SU-DHL-6 (cell line): ENCODE measurements around the gene CBFA2T2.

Experiments
- H2AFZ ChIP-seq: fragments of 200-600 bp; sonication (generic); 2 replicates; pipeline ENCODE4 v1.6.1; 2014; ENCODE audit warnings: low read depth, mild to moderate bottlenecking, moderate library complexity, mixed read lengths, antibody characterized with exemption, low read length; ENCODE audit not compliant: severe bottlenecking
- H3F3A ChIP-seq: fragments of 200-600 bp; shearing (Covaris generic); 2 replicates; pipeline ENCODE4 v1.6.0; 2016; ENCODE audit warnings: antibody characterized with exemption, mild to moderate bottlenecking; ENCODE audit not compliant: insufficient read depth
- H3K27ac ChIP-seq: fragments of 200-600 bp; sonication (generic); 2 replicates; pipeline ENCODE4 v1.5.1; 2016; ENCODE audit warnings: low read depth, mild to moderate bottlenecking, low read length, moderate library complexity, mixed read lengths
- H3K27me3 ChIP-seq: fragments of 200-600 bp; sonication (generic), shearing (Covaris generic); 2 replicates; pipeline ENCODE4 v1.6.0; 2014; ENCODE audit warnings: mild to moderate bottlenecking, low read length
- H3K36me3 ChIP-seq: fragments of 200-600 bp; sonication (generic); 2 replicates; pipeline ENCODE4 v1.6.1; 2014; ENCODE audit warnings: mild to moderate bottlenecking, low read length, mixed read lengths
- H3K4me2 ChIP-seq: fragments of 300-600, 200-600 bp; shearing (Covaris generic), sonication (generic); 2 replicates; pipeline ENCODE4 v1.6.0; 2014; ENCODE audit warnings: low read length, low read depth, mild to moderate bottlenecking; ENCODE audit not compliant: poor library complexity, severe bottlenecking
- H3K4me3 ChIP-seq: fragments of 200-600 bp; sonication (generic); 2 replicates; pipeline ENCODE4 v1.5.1; 2014; ENCODE audit warnings: antibody characterized with exemption, low read length, mild to moderate bottlenecking, mixed read lengths; ENCODE audit not compliant: insufficient read depth, poor library complexity, severe bottlenecking
- H3K79me2 ChIP-seq: fragments of 200-600 bp; sonication (generic); 2 replicates; pipeline ENCODE4 v1.6.1; 2014; ENCODE audit warnings: mild to moderate bottlenecking, low read length, moderate library complexity; ENCODE audit not compliant: insufficient read depth
- H3K9ac ChIP-seq: fragments of 200-600 bp; sonication (generic); 2 replicates; pipeline ENCODE4 v1.7.0; 2014; ENCODE audit warnings: mild to moderate bottlenecking, low read length
- H3K9me2 ChIP-seq: fragments of 200-600 bp; sonication (generic); replicated peaks from 2 replicates; pipeline ENCODE4 v1.6.1; 2014; ENCODE audit warnings: low read length; ENCODE audit not compliant: insufficient read depth
- H3K9me3 ChIP-seq: fragments of 200-600 bp; sonication (generic); 2 replicates; pipeline ENCODE4 v1.6.1; 2014; ENCODE audit warnings: low read length, mixed read lengths; ENCODE audit not compliant: insufficient read depth
- H4K20me1 ChIP-seq: fragments of 200-600 bp; sonication (generic); 2 replicates; pipeline ENCODE4 v1.6.1; 2014; ENCODE audit warnings: low read depth, mild to moderate bottlenecking, antibody characterized with exemption, low read length, moderate library complexity, mixed read lengths
- CTCF ChIP-seq: fragments of 200-600 bp; sonication (generic); IDR thresholded peaks from one replicate; pipeline ENCODE4 v1.5.1; 2017; ENCODE audit warnings: antibody characterized with exemption, mild to moderate bottlenecking, low read length, moderate library complexity; ENCODE audit not compliant: insufficient read depth, poor library complexity, severe bottlenecking
- EZH2phosphoT487 ChIP-seq: fragments of 200-600 bp; sonication (generic), shearing (Covaris generic); conservative IDR thresholded peaks from 2 replicates; pipeline ENCODE4 v1.6.1; 2018; ENCODE audit warnings: mild to moderate bottlenecking, antibody characterized with exemption, low read length, moderate library complexity, mixed read lengths

The CBFA2T2 gene

DNA sequence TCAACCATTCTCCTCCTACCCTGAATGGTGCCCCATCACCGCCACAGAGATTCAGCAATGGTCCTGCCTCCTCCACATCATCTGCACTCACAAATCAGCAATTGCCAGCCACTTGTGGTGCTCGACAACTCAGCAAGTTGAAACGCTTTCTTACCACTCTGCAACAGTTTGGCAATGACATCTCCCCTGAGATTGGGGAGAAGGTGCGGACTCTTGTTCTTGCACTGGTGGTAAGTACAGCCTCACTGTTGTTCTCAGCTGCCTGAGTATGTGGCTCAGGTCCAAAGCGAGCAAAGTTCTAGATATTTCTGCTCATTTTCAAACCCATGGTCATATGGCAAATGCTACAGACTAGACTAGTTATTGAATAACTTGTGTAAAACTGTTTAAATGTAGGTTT is 121.2 kb downstream of the CBFA2T2 start:
- no peak overlapping the region for H3K9ac ChIP-seq
- H3K27me3 ChIP-seq, result no peaks in the 10 kb centered on the region
- H2AFZ ChIP-seq, result no peak overlapping the region
- no peaks in the 10 kb centered on the region for H4K20me1 ChIP-seq
- no peaks in the 10 kb centered on the region for H3F3A ChIP-seq
- no peak overlapping the region for H3K4me3 ChIP-seq
- no peak for TF ChIP-seq CTCF
- no peak overlapping the region for H3K27ac ChIP-seq
- H3K36me3 ChIP-seq, result no peaks in the 10 kb centered on the region
- H3K4me2 ChIP-seq, result no peak overlapping the region
- no peaks in the 10 kb centered on the region for H3K79me2 ChIP-seq
- no peaks in the 10 kb centered on the region for H3K9me2 ChIP-seq
- no peaks in the 10 kb centered on the region for H3K9me3 ChIP-seq

- H3F3A ChIP-seq, result no peaks in the 10 kb centered on the region
- H3K4me3 ChIP-seq, result no peak overlapping the region
- no peak overlapping the region for H3K27ac ChIP-seq
- H3K79me2 ChIP-seq, result no peaks in the 10 kb centered on the region
- H3K36me3 ChIP-seq, result no peaks in the 10 kb centered on the region
- no peak overlapping the region for H3K4me2 ChIP-seq
- H3K27me3 ChIP-seq, result no peaks in the 10 kb centered on the region
- no peak overlapping the region for H3K9ac ChIP-seq
- no peak overlapping the region for H2AFZ ChIP-seq
- no peaks in the 10 kb centered on the region for H3K9me3 ChIP-seq
- TF ChIP-seq EZH2phosphoT487 (no peak), CTCF (no peak)
- no peaks in the 10 kb centered on the region for H3K9me2 ChIP-seq
- H4K20me1 ChIP-seq, result no peaks in the 10 kb centered on the region
Observed at GRCh38 chr20:33612001-33612400, 122.1 kb downstream of the CBFA2T2 start.

DNA sequence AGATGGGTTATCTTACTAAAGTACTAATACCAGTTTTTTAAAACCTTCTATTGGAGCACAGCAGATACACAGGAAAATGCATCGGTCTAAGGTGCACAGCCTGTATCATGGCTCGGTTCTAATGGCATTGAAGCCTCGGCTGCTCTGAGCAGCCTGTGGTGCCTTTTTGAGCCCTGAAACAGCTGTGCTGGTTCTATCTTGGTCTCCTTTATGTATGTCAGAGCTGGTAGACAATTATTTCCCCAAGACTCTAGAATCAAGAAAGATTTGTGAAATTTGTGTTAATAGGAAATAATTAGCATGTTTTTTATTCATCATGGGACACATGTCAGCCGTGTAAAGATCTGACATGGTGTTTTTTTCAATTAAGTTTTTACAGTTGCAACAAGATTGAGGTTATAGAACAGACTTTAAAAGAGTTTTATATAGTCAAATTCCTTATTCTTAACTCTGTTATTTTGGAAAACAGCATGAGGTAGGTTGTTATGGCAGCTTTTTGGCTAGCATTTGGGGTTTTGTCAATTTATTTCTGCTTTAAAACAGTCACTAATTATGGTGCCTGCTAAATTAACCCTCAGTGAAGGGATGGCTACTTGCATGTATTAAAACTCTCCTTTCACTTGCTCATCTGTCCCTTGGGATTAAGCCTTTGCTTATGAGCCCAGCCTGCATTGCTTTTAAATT is 132.0 kb downstream of the CBFA2T2 start:
- Histone ChIP-seq H3K79me2 (no peaks in the 10 kb centered on the region), H4K20me1 (no peaks in the 10 kb centered on the region), H3F3A (no peaks in the 10 kb centered on the region), H3K9me2 (no peaks in the 10 kb centered on the region), H3K4me2 (no peak overlapping the region), H3K9ac (no peak overlapping the region), H3K27ac (no peak overlapping the region), H2AFZ (no peak overlapping the region), H3K9me3 (no peaks in the 10 kb centered on the region), H3K36me3 (no peaks in the 10 kb centered on the region; the same call in 1 of the 2 replicates), H3K4me3 (no peak overlapping the region), H3K27me3 (no peaks in the 10 kb centered on the region)
- no peak for TF ChIP-seq CTCF
- TF ChIP-seq EZH2phosphoT487, result no peak
